CD4-positive, alpha-beta T cell treated with Interleukin-4 for 1 hour (primary cell): ENCODE results near the gene OCSTAMP.
A peak's percentile ranks its signal among the peaks of the same experiment; 100 is the strongest.

Experiments used
- DNase-seq, 2 donors: peaks; one replicate each; pipeline ENCODE4 v3.0.0-alpha.2; 2020 to 2022

OCSTAMP gene

DNA sequence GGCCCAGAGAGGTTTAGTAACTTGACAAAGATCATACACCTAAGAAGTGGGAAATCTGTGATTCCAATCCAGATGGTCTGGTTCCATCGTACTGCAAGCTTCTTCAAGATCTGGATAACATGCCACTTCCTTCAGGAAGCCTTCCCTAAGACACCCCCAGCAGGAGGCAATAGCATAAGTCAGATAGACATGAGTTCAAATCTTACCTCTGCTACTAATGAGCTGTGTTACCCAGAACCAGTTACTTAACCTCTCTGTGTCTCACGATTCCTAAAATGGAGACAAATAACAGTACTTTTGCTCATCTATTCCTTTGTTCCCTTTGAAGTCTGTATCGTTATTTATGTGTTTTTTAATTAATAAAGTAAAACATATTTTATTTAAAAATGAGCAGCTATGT is 22.3 kb upstream of the OCSTAMP start:
- no peak for DNase-seq

- DNase-seq, result no peak
These were observed 21.7 kb upstream of the OCSTAMP start for GRCh38 chr20:46572153-46572552.

GRCh38 chr20:46571418-46571817 is 21.0 kb upstream of the OCSTAMP start:
- DNase-seq, result no peak

GRCh38 chr20:46570956-46571355 is 20.5 kb upstream of the OCSTAMP start:
- DNase-seq, result no peak

DNA sequence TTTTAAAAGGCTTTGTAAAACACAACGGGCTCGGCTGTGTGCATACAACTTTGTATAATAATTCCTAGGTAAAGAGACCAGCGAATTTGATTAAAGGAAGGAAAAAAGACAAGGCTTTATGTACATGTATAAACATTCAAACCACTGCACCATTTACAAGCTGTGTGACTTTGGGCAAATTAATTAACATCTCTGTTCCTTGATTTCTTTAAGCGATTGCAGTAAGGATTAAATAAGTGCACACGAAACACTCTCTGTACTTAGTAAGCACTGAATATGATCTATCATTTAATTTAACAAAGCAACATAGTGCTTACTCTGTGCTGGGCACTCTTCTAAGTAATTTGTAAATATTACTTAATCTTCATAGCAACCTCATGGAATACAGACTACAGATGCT is 19.5 kb upstream of the OCSTAMP start:
- DNase-seq, result no peak

GRCh38 chr20:46568570-46569129 is 18.2 kb upstream of the OCSTAMP start:
- DNase-seq, result no peak

GRCh38 chr20:46566125-46566524 is 15.7 kb upstream of the OCSTAMP start:
- no peak for DNase-seq

- no peak for DNase-seq
These were observed 13.9 kb upstream of the OCSTAMP start for GRCh38 chr20:46564241-46564957.

GRCh38 chr20:46563860-46564221 is 13.4 kb upstream of the OCSTAMP start:
- no peak for DNase-seq

GRCh38 chr20:46563170-46563859 is 12.9 kb upstream of the OCSTAMP start:
- no peak for DNase-seq

GRCh38 chr20:46562373-46563169 is 12.1 kb upstream of the OCSTAMP start:
- DNase-seq, result peak; percentile 60 to 63

DNA sequence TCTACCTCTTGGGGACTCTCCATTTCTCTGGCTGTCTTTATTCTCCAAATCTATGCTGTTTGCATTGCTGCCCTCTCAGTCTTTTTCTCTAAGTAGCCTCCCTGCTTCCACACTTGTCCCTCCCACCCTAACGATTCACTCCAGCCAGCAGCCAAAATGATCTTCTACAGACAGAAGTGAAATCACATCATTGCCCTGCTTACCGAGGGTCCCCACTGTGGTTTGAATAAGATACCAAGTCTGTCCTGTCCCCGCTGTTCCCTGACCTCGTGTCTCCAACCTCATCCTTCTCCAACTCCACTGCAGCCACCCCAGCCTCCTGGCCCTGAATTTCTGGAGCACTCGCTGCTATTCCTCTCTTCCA is 11.5 kb upstream of the OCSTAMP start:
- DNase-seq, result no peak

DNA sequence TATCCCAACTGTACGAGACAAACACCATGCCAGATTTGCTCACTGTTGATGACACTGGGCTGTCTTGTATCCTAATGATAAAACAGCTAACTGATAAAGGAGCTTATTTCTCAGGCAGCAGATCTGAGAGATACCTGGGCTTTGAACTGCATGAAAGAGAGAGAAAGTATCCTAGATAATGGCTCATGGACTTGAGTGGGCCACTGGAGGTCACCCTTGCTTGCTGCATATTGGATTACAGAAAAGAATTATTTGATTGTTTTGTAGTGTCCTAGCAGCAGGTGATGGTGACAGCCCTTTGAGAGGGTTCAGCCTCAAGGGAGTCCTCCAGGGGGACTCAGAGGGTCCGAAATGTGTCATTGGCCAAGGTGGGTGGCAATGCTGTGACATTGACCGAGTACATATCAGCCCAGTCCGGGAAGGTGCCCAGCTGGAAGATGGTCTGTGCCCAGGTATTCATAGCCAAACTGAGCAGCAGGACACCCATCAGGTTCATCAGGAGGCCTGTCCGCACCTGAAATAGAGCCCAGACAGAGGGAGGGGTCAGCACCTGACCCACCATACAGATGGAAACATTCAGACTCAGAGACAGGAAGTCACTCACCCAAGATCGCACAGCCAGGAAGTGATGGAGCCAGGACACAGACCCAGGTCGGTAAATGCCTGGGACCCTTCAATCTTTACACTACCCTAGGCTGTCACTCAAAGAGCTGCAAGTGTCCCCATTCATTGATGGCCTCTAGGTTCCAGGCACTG is 9.4 kb upstream of the OCSTAMP start:
- no peak for DNase-seq

- no peak for DNase-seq
These were observed 8.5 kb upstream of the OCSTAMP start for GRCh38 chr20:46559001-46559400.

- DNase-seq, result no peak
These were observed 8.1 kb upstream of the OCSTAMP start for GRCh38 chr20:46558511-46558959.

DNA sequence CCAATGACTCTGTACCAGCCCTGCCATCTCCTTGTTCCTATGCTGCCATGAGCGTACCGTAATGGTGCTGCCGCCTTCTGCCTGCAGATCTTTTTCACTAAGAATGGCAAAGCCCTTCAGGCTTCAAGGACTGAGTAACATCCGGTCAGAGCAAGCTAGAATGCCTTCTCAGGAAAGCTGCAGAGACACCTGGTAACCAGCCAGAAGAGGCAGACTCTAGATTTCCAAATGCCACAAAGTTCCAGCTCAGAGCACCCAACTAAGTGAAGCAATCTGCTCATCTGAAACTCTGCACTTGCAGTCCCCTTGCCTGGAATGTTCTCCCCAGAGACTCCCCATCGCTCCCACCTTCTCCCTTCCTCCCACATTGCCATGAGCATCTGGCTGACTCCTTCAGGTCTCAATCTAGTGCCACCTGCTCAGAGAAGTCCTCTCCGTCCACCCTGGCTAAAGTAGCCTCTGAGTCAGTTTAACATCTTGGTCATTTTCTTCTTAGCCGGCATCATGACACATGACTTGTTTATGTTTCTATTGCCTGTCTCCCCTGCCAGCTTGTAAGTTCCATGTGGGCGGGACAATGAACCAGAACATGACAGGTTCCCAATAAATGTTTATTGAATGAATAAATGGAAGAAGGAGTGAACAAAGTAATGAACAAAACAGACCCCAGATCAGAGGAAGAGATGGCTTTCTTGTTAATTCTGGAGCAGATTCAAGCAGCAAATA is 6.9 kb upstream of the OCSTAMP start:
- DNase-seq, result no peak

- DNase-seq, result no peak
These were observed 5.0 kb upstream of the OCSTAMP start for GRCh38 chr20:46555370-46555956.

GRCh38 chr20:46554828-46555227 is 4.4 kb upstream of the OCSTAMP start:
- DNase-seq, result no peak

GRCh38 chr20:46553926-46554325 is 3.5 kb upstream of the OCSTAMP start:
- no peak for DNase-seq

DNA sequence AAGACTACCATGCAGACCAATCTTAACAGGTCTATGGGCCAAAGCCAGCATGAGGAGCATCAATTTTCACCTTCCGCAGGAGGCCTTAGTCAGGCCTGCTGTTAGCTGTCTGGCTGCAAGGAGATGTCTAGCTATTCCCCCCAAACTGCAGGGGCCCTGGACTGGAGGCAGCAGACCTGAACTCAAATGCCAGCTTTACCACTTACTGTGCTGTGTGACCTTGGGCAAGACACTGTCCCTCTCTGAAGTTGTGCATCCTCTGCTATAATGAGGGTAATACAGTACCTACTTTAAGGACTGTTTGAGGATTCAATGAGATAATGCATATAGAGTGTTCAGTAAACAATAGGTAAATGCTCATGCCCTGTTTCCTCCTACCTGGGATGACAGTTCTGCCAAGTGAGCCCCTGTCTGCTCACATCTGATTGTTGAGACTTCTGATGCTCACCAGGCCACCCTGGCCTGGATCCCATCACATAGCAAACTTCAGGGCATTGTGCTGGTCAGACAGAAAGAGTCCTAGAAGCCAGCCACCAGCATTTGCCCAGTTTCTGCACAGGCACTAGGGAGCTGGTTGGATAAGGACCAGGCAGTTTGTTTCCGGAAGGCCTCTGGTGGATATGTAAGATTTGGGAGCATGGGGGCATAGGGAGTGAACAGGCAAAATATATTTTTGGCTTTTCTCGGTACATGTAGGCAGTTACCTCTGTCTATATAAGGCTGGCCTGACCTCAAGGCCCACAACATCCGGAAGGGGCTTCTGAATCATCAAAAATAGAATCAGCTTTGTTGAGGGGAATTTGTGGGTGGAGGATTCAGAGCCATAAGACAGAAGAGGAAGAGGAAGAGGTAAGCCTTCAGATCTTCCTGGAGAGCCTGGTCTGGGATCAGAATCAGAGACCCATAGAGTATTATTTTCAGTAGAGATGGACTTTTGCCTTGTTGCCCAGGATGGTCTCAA is 2.3 kb upstream of the OCSTAMP start:
- peak; percentile 20 to 30 for DNase-seq
